LoVo (cell line): ENCODE measurements around the gene STON1.
A peak's percentile ranks its signal among the peaks of the same experiment; 100 is the strongest.

Experiments
- DNase-seq: peaks from one replicate; pipeline ENCODE4 v3.0.0-alpha.2; 2016; ENCODE audit warnings: low spot score

The STON1 gene

DNA sequence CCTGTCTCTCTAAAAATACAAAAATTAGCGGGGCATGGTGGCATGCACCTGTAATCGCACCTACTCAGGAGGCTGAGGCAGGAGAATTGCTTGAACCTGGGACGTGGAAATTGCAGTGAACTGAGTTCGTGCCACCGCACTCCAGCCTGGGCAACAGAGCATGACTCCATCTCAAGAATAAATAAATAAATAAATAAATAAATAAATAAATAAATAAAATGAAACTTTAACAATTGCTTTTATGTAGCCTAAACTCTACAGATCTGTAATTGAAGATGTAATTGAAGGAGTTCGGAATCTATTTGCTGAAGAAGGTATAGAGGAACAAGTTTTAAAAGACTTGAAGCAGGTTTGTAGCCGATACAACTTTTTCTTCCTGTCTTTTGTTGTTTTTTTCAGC, 90.7 kb downstream of the STON1 start:
- no peak for DNase-seq

GRCh38 chr2:48622691-48623090, 92.7 kb downstream of the STON1 start:
- peak; percentile 48 for DNase-seq

GRCh38 chr2:48624696-48625095, 94.7 kb downstream of the STON1 start:
- DNase-seq, result no peak

GRCh38 chr2:48626047-48626446, 96.1 kb downstream of the STON1 start:
- DNase-seq, result no peak

GRCh38 chr2:48633143-48633542, 103.2 kb downstream of the STON1 start:
- no peak for DNase-seq

DNA sequence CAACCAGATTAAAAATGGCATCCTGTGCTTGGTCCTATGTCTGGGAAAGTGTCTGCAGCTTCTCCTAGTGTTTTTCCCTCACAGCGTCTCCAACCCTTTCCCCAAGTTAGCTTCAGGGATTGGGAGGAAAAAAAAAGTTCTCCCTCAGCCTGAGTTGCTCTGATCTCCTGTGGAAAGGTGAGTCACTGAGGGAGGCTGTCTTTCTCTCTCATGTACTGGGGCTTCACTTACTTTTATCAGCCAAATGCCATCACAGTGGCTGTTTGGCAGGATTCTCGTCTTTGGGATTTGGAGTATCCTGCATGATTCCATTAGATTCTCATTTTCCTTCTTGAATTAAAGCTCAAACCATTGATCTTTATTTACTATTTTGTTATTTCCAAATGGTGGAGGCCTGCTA, 105.8 kb downstream of the STON1 start:
- DNase-seq, result no peak

DNA sequence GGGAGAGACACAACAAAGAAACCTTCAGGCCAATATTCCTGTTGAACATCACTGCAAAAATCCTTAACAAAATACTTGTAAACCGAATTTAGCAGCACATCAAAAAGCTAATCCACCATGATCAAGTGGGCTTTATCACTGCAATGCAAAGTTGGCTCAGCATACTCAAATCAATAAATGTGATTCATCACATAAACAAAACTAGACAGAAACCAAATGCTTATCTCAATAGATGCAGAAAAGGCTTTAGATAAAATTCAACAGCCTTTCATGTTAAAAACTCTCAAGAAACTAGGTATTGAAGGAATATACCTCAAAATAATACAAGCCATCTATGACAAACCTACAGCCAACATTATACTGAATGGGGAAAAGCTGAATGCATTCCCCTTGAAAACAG, 108.3 kb downstream of the STON1 start:
- DNase-seq, result no peak
